HG03280 (cell line): Measurements from ENCODE around the gene PAFAH1B2.
A peak's percentile ranks its signal among the peaks of the same experiment; 100 is the strongest.
"Not testable (repeated sequence)": the region's sequence is repeated elsewhere in the genome, so short reads cannot be mapped to it uniquely, and the experiment has no call there.

Experiments
- ATAC-seq: cut with Tn5 transposase; IDR thresholded peaks from one replicate; pipeline ENCODE4 v1.9.1; 2021; ENCODE audit warnings: mild to moderate bottlenecking, moderate library complexity; ENCODE audit not compliant: unreplicated experiment

The PAFAH1B2 gene

GRCh38 chr11:117127171-117127901 lies 16.8 kb upstream of the PAFAH1B2 start:
- ATAC-seq: no peak

- ATAC-seq: no peak
These were observed 15.8 kb upstream of the PAFAH1B2 start for GRCh38 chr11:117128289-117128688.

- not testable (repeated sequence) for ATAC-seq
These were observed 13.7 kb upstream of the PAFAH1B2 start for GRCh38 chr11:117130396-117130795.

GRCh38 chr11:117130879-117131278 lies 13.2 kb upstream of the PAFAH1B2 start:
- no peak for ATAC-seq

- ATAC-seq: no peak
These were observed 9.7 kb upstream of the PAFAH1B2 start for GRCh38 chr11:117134431-117134830.

- not testable (repeated sequence) for ATAC-seq
These were observed 9.1 kb upstream of the PAFAH1B2 start for GRCh38 chr11:117134979-117135378.

- not testable (repeated sequence) for ATAC-seq
These were observed 6.6 kb upstream of the PAFAH1B2 start for GRCh38 chr11:117137223-117138086.

- ATAC-seq: peak; percentile 15
These were observed 697 bp upstream of the PAFAH1B2 start for GRCh38 chr11:117143390-117143789.

GRCh38 chr11:117144477-117145392 lies 648 bp downstream of the PAFAH1B2 start:
- ATAC-seq: peak; percentile 44

GRCh38 chr11:117145393-117145761 lies 1.3 kb downstream of the PAFAH1B2 start:
- no peak for ATAC-seq

GRCh38 chr11:117146521-117146920 lies 2.4 kb downstream of the PAFAH1B2 start:
- no peak for ATAC-seq

- no peak for ATAC-seq
These were observed 8.0 kb downstream of the PAFAH1B2 start for GRCh38 chr11:117152066-117152465.

GRCh38 chr11:117154468-117154867 lies 10.4 kb downstream of the PAFAH1B2 start:
- ATAC-seq: no peak

- no peak for ATAC-seq
These were observed 13.4 kb downstream of the PAFAH1B2 start for GRCh38 chr11:117157507-117157906.

GRCh38 chr11:117159892-117160291 lies 15.8 kb downstream of the PAFAH1B2 start:
- no peak for ATAC-seq

- ATAC-seq: no peak
These were observed 16.7 kb downstream of the PAFAH1B2 start for GRCh38 chr11:117160826-117161225.

- ATAC-seq: no peak
These were observed 22.4 kb downstream of the PAFAH1B2 start for GRCh38 chr11:117166491-117166890.

- ATAC-seq: no peak
These were observed 25.6 kb downstream of the PAFAH1B2 start for GRCh38 chr11:117169736-117170135.

GRCh38 chr11:117170210-117170609 lies 26.1 kb downstream of the PAFAH1B2 start:
- ATAC-seq: no peak

- ATAC-seq: no peak
These were observed 26.9 kb downstream of the PAFAH1B2 start for GRCh38 chr11:117171007-117171403.
